Breast epithelium (tissue), 4 donors: ENCODE data around the gene HARS2. TPM values are rescaled to one million over a fixed set of nuclear protein-coding genes. Genes with fewer than 3 reads are reported as not detected.

Experiments
- DNase-seq, 2 donors: peaks; one replicate each; pipeline ENCODE4 v3.0.0-alpha.2; 2019; ENCODE audit warnings: low spot score in 2 of 2
- H3K27ac ChIP-seq, 2 donors: fragments of 200-600 bp; sonication (generic) in 1 of 2; one replicate each; pipeline ENCODE4 v1.5.1; 2016 to 2019; ENCODE audit warnings: mild to moderate bottlenecking in 1 of 2
- H3K27me3 ChIP-seq, 2 donors: fragments of 200-600 bp; sonication (generic) in 1 of 2; one replicate each; pipeline versions ENCODE4 v1.5.1 to v1.6.0; 2017 to 2019; ENCODE audit warnings: control low read depth in 1 of 2, mild to moderate bottlenecking in 1 of 2
- H3K36me3 ChIP-seq: fragments of 200-600 bp; one replicate; pipeline ENCODE4 v1.5.1; 2019
- H3K4me1 ChIP-seq, 2 donors: fragments of 200-600 bp; sonication (generic); one replicate each; pipeline ENCODE4 v1.5.1; 2016 to 2019; ENCODE audit warnings: control low read depth in 1 of 2
- H3K4me3 ChIP-seq, 3 donors: fragments of 200-600 bp; sonication (generic); 1 replicate in 2 of 3; 2 replicates in 1 of 3; pipeline ENCODE4 v1.5.1; 2016 to 2019; ENCODE audit warnings: mild to moderate bottlenecking in 3 of 3, moderate library complexity in 2 of 3
- H3K9me3 ChIP-seq, 2 donors: fragments of 200-600 bp; sonication (generic) in 1 of 2; one replicate each; pipeline ENCODE4 v1.5.1; 2016 to 2019; ENCODE audit warnings: control low read depth in 1 of 2
- CTCF ChIP-seq, 3 donors: fragments of 450-650 bp; IDR thresholded peaks; one replicate each; pipeline ENCODE4 v1.5.1; 2016 to 2017; ENCODE audit warnings: antibody characterized with exemption in 3 of 3, mild to moderate bottlenecking in 3 of 3, moderate library complexity in 3 of 3
- POLR2A ChIP-seq: fragments of 450-650 bp; IDR thresholded peaks from one replicate; pipeline ENCODE4 v1.6.1; 2016; ENCODE audit warnings: antibody characterized with exemption, mild to moderate bottlenecking, moderate library complexity
- POLR2AphosphoS5 ChIP-seq, 3 donors: sonication (generic); formaldehyde crosslinking; IDR thresholded peaks; one replicate each; pipeline ENCODE4 v1.6.1; 2017; ENCODE audit warnings: antibody characterized with exemption in 3 of 3
- intact Hi-C: fragments of 100-400 bp; cut with DNase I; formaldehyde crosslinking; loops from one replicate; pipeline ENCODE4 v1.15.1; 2023; ENCODE audit warnings: low total_unique reads
- total RNA-seq, 3 donors: library from RNA; depleted of rRNA; stranded (reverse); fragments of >200 nt; gene quantifications; one replicate each; pipeline ENCODE4 v1.1.0, GENCODE V29; 2016

The HARS2 gene
- total RNA-seq, 3 donors from 2014 or later = 21.1 to 39.4 (median 32.4) TPM

GRCh38 chr5:140725799-140726471 is 34.7 kb downstream of the HARS2 start:
- Histone ChIP-seq H3K9me3 (no peaks in the 10 kb centered on the region), H3K27ac (no peak overlapping the region), H3K27me3 (peaks cover 0 to 6% of the 10 kb centered on the region in 2 donors), H3K4me1 (no peaks in the 10 kb centered on the region), H3K4me3 (peak overlapping the region; percentile 2 to 21 (median 5)), H3K36me3 (no peaks in the 10 kb centered on the region)
- TF ChIP-seq POLR2A = no peak
- no peak for TF ChIP-seq CTCF (IDR thresholded peaks at IDR 0.05)
- no peak for TF ChIP-seq POLR2AphosphoS5 (IDR thresholded peaks at IDR 0.05)
- intact Hi-C loops = no loop called here
- peak in 1 of 2 donors; percentile 36 for DNase-seq

- no peaks in the 10 kb centered on the region for H3K36me3 ChIP-seq
- H3K9me3 ChIP-seq = no peaks in the 10 kb centered on the region
- no peak overlapping the region for H3K27ac ChIP-seq
- no peak for DNase-seq
- TF ChIP-seq CTCF (IDR thresholded peaks at IDR 0.05) (no peak), POLR2A (no peak), POLR2AphosphoS5 (IDR thresholded peaks at IDR 0.05) (no peak)
- intact Hi-C loops = no loop called here
- no peak overlapping the region for H3K4me3 ChIP-seq
- H3K27me3 ChIP-seq = peaks cover 0 to 10% of the 10 kb centered on the region in 2 donors
- H3K4me1 ChIP-seq = no peaks in the 10 kb centered on the region
Measured at GRCh38 chr5:140733098-140733497, 41.8 kb downstream of the HARS2 start.

GRCh38 chr5:140734354-140734753 is 43.1 kb downstream of the HARS2 start:
- DNase-seq = no peak
- peaks cover 0 to 10% of the 10 kb centered on the region in 2 donors for H3K27me3 ChIP-seq

DNA sequence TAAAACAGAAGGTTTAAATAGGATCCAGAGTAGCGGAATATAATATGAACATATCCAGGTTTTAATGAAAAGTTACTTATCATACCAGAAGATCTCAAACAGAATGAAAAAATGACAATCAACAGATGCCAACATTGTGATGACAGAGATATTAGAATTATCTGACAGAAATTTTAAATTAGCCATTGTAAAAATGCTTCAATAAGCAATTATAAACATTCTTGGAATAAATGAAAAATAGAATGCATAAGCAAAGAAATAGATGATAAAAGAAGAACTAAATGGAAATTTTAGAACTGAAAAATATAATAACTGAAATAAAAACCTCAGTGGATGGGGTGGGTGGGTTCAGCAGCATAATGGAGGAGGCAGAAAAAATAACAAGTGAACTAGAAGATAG is 46.2 kb downstream of the HARS2 start:
- TF ChIP-seq POLR2AphosphoS5 (IDR thresholded peaks at IDR 0.05) (no peak), CTCF (IDR thresholded peaks at IDR 0.05) (no peak), POLR2A (no peak)
- H3K4me3 ChIP-seq = no peak overlapping the region
- intact Hi-C loops = loop anchor here (5.0 kb wide), 1 partner anchor 455 kb away; no protein-coding TSS in a partner anchor
- no peaks in the 10 kb centered on the region for H3K4me1 ChIP-seq
- H3K27ac ChIP-seq = no peak overlapping the region
- peaks cover 2 to 5% of the 10 kb centered on the region in 2 donors for H3K9me3 ChIP-seq
- no peaks in the 10 kb centered on the region for H3K36me3 ChIP-seq
- H3K27me3 ChIP-seq = peaks cover 0 to 3% of the 10 kb centered on the region in 2 donors
- no peak for DNase-seq

More at GRCh38 chr5:140734354-140734753, 43.1 kb downstream of the HARS2 start:
- no peak overlapping the region for H3K4me3 ChIP-seq
- H3K27ac ChIP-seq = no peak overlapping the region
- intact Hi-C loops = no loop called here
- H3K4me1 ChIP-seq = no peaks in the 10 kb centered on the region
- no peaks in the 10 kb centered on the region for H3K36me3 ChIP-seq
- no peak for TF ChIP-seq POLR2AphosphoS5 (IDR thresholded peaks at IDR 0.05)
- TF ChIP-seq CTCF (IDR thresholded peaks at IDR 0.05) = peak in 2 of 3 donors; percentile 16 to 38
- peaks cover 0 to 2% of the 10 kb centered on the region in 2 donors for H3K9me3 ChIP-seq

DNA sequence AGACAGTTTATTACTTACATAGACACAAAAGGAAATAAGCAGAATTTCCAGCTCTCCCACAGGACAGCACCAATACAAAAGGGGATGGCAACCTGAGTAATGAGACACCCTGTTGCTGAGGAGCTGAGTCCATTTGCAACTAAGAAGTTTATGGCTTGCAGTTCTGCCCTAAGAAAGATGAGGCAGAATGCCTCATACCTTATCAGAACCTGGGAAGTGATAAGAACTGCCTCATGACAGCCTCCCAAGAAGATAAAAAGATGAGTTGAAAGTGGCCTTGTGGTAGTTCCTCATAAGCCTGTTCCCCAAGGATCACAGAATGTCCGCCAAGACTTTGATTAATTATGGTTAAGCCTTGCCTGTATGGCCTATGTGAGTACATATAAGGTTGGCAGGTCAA is 50.7 kb downstream of the HARS2 start:
- H3K27me3 ChIP-seq = no peaks in the 10 kb centered on the region
- intact Hi-C loops = no loop called here
- no peaks in the 10 kb centered on the region for H3K36me3 ChIP-seq
- H3K4me3 ChIP-seq = no peak overlapping the region
- H3K4me1 ChIP-seq = no peaks in the 10 kb centered on the region
- TF ChIP-seq POLR2A (no peak), POLR2AphosphoS5 (IDR thresholded peaks at IDR 0.05) (no peak), CTCF (IDR thresholded peaks at IDR 0.05) (no peak)
- no peak overlapping the region for H3K27ac ChIP-seq
- peaks cover 13 to 22% of the 10 kb centered on the region in 2 donors for H3K9me3 ChIP-seq
- DNase-seq = no peak
